Measurements from ENCODE around the gene ADIG.

ADIG gene

GRCh38 chr20:38604873-38605303, 23.9 kb downstream of the ADIG start:
- DNase-seq, result no peak

DNA sequence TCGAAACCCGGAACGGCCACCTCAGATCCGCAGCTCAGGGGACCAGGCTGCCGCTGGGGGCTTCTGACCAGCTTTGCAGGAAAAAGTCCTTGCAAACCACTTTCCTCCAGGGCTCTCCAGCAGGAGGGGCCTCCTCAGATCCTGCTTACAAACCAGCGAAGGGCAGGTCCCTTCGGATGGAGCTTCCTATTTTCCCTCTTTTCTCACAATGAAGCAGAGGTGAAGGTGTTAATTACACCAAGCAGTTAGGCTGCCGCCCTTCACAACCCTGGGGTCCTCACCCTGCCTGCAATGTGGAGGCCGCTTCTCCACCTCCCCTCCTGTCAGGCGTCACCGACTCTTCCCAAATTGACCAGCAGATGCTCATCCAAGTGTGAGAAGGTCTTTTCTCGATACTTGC, 26.4 kb downstream of the ADIG start:
- DNase-seq, result no peak

DNA sequence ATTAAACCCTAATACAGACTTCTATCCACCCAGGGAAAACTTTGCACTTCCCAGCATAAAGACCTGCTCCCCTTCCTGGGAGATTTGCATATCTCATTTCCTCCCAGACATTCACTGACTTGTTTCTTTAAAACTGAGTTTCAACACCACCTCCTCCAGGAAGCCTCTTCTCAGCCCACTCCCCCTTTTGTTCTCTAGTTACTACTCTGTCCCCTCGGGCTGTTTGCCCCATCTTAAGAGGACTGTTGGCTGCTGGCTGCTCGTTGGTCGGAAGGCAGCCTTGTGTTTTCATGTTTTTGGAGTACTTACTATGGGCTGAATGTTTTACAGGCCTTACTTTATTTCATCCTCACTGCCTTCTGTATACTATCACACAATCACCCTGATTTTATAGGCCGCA, 27.2 kb downstream of the ADIG start:
- no peak for DNase-seq

GRCh38 chr20:38609815-38610214, 28.8 kb downstream of the ADIG start:
- DNase-seq, result no peak

DNA sequence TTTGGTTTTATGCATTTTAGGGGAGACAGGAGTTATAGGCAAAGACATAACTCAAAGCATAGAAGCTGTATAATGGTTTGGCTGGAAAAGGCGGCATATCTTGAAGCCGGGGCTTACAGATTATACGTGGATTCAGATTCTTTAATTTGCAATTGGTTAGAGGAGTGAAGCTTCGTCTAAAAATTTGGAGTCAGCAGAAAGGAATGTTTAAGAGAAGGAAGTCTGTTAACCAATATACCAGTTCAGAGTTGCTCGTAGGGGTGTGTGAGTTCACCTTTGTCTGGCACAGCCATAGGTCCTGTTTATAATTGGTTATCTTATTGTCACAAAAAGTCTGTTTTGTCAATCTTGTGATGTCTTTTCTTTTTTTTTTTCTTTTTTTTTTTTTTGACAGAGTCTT, 29.5 kb downstream of the ADIG start:
- no peak for DNase-seq

DNA sequence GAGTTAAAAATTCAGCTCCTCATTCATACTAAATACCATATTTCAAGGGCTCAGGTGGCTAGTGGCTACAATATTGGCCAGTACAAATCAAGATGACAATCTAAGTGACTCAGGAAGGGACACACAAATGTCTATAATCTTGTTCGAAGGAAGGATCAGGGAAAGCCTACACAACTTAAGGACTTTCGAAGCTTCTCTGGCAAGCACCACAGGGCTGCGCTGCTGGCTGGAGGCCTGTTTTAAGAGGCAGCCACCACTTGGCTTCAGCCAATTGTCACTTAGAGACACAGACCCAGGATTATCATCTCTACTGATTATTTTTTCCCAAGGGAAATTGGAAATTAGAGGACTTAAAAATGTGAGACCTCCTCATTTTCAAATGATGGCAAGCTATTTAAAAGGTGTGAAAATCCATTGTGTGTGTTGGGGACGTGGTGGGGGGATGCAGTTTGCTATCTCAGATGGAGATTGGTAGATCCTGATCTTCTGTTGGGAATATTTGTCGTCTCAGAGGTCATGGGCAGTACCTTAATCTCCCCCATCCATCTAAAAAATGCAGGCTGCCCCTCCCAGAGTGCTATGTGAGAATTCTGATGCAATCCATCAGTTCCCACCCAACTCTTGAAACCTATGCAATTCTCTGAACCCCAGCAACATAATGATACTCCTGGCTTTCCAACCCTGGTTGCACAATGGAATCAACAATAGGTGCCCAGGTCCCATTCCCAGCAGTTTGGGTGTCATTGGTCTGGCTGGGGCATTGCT, 31.9 kb downstream of the ADIG start:
- no peak for DNase-seq

GRCh38 chr20:38615283-38615682, 34.3 kb downstream of the ADIG start:
- DNase-seq, result no peak

DNA sequence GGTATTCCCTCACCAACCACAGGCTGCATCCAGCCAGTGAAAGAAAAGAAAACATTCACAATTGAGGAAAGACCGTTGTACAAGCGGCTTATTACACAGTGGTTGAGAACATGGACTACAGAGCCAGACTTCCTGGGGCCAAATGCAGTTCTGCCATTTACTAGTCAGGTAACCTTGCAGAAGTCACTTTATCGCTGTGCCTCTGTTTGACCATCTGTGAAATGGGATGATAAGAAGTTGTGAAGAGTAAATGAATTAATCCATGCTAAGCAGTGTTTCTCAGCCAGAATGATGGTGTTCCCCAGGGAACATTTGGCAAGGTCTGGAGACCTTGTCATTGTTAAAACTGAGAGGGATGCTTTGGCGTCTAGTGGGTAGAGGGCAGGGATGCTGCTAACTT, 35.5 kb downstream of the ADIG start:
- no peak for DNase-seq

DNA sequence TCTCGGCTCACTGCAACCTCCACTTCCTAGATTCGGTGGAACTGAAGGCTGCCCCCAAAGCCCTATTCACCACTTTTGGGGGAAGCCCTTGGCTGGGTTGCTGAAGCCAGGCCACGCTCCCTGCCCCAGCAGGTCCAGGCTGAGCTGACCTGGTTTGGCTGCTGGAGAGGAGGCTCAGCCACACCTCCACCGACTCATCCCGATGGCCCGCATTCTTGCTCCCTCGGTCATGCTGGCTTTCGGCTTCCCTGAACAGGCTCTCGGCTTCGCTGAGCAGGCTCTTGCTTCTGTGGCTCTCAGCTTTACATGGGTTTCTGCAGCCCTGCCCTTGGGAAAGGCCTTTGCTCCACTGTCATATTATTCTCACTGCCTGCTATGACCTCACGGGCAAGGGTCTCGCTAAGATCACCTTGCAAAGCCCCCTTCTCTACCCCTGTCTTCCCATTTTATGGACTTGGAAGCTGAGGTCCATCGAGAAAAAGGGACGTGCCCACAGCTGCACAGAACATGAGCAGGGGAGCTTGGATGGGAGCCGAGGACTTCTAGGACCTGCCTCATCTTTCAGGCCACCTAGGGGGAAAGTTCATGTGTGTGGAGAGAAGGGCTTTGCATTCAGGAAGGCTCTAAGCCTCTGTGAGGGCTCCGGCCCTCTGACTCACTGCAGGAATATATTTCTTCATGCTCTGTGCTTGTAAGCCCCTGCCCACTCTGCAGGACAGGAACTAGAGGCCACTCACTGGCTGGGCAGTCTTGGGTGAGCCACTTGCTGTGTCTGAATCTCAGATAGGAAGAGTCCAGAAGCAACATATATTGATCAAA, 36.2 kb downstream of the ADIG start:
- DNase-seq, result no peak

DNA sequence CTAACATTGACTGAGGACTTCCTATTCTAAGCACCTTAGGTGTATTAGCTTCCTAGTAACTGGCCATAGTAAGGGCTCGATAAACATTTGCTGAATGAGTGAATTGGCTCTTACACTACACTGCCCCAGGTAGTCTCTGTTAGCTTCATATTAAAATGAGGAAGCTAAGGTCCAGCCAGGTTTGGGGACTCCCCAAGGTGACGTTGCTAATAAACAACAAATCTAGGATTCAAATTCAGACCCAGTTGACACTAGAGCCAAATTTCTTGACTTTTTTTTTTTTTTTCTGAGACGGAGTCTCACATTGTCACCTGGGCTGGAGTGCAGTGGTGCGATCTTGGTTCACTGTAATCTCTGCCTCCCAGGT, 36.8 kb downstream of the ADIG start:
- DNase-seq, result no peak

DNA sequence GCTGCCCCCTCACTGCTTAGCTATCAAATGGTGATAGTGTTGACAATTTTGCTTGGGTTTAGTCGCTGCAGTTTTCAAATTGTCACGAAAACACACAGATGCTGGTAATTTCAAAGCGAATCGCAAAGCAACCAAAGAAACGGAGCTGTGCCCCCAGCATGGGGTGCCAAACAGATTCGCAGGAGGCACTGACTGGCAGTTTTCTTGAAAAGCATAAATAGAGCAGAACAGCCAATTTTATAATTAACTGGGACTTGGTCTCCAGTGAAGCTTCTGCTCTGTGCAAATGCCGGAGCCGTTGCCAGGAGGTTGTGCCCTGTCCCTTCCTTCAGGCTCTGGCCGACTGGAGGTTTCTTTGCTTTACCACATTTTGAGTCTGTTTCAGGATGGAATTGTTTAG, 39.4 kb downstream of the ADIG start:
- no peak for DNase-seq

GRCh38 chr20:38623061-38623460, 42.1 kb downstream of the ADIG start:
- no peak for DNase-seq

DNA sequence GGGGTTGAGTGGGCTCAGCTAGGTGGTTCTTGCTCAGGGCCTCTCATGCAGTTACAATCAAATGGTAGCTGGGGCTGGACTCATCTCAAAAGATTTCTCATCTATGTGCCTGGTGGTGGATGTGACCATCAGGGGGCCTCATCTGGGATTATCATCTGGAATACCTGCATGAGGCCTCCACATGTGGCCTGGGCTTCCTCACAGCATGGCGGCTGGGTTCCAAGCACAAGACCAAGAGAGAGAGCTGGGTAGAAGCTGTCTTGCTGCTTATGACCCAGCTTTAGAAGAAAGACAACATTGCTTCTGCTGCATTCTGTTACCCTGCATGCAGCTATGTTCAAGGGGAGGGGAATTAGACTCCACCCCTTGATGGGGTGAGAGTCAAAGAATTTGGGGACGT, 43.1 kb downstream of the ADIG start:
- DNase-seq, result no peak

DNA sequence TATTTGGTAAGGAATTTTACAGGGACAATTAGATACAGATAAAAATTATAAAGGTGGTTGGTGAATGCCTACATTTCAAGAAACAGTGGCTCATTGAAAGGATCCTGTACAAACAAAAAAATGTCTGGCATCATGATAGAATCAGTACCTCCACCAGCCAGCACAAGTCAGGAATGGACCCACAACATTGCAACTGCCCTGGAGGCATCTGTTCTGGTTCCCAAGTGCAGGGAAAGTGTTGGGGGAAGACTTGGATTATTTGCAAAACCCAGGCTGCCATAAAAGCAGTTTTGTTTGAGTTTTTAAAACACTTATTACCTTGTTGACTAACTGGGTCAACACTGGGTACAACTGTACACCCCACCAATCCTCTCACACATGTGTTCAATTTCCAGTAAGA, 44.9 kb downstream of the ADIG start:
- no peak for DNase-seq

- DNase-seq, result no peak
Measured at GRCh38 chr20:38626921-38627659, 46.1 kb downstream of the ADIG start.

DNA sequence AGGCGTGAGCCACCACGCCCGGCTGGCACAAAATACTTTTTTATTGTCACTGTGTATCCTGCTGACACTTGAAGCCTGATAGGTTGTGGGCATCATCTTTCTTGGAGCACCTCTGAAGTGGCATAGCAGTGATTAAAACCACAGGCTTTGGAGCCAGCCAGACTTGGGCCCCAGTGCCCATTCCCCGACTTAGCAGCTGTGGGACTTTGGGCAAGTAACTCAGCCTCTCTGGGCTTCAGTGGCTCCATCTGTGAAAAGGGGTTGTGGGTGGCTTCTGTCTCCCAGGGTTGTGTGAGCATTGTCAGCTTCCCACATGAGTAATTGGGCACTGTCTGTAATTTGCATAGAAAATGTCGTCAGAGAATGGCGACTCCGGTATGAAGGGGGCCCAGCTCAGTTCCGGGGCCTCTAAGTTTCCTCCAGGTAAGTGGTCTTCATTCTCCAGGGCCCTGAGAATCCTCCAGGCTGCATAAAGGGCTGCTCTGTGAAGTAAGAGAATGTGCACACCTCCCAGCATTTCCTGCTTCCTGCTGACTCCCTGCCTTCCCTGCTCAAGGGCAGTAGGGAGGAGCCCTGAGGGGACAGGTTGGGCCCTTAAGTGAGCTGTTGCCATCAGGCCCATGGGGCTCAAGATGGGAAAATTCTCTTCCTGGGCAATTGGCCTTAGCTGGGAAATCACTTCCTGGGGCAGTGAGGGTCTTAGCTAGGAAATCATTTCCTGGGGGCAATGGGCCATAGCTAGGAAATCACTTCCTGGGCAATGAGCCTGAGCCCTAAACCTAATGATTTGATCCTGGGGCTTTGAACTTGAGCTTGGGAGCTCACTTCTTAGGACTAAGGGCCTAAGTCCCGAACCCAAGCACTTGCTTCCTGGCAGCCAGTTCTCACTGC, 47.8 kb downstream of the ADIG start:
- no peak for DNase-seq

DNA sequence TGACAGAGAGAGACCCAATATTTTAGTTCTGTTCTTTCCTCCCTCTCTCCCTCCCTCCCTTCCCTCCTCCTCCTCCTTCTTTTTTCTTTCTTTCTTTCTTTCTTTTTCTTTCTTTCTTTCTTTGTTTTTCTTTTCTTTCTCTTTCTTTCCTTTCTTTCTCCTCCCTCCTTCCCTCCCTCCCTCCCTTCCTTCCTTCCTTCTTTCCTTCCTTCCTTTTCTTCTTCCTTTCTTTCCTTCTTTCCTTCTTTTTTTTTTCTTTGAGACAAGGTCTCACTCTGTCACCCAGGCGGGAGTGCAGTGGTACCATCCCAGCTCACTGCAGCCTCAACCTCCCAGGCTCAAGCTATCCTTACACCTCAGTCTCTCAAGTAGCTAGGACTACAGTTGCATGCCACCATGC, 49.0 kb downstream of the ADIG start:
- DNase-seq, result no peak

DNA sequence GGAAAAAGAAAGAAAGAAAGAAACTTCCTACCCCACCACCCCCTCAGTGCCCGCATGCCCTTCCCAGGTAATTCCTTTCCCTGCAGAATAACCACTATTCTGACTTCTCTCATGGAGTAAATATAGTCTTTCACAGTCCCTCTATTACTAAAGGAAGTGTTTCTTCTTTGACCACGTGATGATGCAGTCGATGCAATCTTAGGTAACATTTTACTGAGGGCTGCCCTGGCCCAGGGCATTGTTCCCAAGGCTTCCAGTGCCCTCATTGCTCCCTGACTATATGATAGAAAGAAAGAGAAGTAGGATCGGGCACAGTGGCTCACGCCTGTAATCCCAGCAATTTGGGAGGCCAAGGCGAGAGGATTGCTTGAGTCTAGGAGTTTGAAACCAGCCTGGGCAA, 49.7 kb downstream of the ADIG start:
- DNase-seq, result no peak

DNA sequence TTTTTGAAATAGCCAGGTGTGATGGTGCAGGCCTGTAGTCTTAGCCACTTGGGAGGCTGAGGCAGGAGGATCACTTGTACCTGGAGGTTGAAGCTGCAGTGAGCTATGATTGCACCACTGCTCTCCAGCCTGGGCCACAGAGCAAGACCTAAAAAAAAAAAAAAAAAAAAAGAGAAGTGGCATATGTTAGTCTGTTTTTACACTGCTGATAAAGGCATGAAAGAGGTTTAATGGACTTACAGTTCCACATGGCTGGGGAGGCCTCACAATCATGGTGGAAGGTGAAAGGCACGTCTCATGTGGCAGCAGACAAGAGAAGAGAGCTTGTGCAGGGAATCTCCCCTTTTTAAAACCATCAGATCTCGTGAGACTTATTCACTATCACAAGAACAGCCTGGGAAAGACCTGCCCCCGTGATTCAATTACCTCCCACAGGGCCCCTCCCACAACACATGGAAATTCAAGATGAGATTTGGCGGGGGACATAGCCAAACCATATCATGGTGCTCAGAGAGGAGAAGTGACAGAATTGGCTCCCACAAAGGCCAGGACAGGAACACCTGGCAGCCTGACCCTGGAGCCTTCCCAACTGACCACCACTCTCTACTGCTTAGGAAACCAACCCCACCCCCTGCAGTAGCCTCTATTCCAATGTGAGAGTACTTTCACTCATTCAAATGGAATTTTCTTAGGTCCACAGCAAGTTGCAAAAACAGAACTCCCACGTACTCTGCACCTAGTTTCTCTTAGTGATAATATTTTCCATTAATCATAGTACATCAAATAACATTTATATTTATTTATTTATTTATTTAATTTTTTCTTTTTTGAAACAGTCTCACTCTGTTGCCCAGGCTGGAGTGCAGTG, 50.4 kb downstream of the ADIG start:
- DNase-seq, result no peak

DNA sequence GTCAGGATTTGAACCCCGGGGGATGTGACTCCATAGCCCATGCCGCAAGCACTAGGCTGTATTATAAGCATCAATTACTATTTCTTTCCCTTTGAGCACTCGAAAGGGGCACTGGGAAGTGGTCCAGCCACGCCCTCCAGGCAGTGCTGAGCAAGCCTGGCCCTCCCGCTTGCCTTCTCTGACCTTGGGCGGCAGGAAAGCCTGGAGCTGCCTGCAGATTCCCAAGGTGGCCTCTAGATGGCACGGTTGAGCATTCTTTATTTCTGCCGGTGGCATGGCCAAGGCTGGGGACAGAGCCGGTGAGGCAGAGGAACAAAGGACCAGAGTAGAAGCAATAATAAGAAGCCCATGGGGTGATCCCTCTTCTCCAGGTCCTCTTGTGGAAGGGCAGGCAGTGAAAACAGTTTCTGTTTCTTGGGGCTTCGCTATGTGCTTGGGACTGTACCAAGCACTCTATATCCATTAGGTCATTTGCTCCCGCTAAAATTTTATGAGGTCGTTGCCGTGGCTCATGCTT, 52.6 kb downstream of the ADIG start:
- peak; percentile 61 for DNase-seq

GRCh38 chr20:38635721-38636288, 54.8 kb downstream of the ADIG start:
- DNase-seq, result peak; percentile 19
